T-cell (primary cell): Measurements from ENCODE around the gene DIS3L2. TPM values are rescaled to one million over a fixed set of nuclear protein-coding genes. Genes with fewer than 3 reads are reported as not detected.
A peak's percentile ranks its signal among the peaks of the same experiment; 100 is the strongest.

Experiments used
- ATAC-seq, 4 experiments: fragments of 200-7000 bp in 3 of 4; fragments of 150-1000 bp in 1 of 4; cut with Tn5 transposase; replicated peaks in 1 of 4; 1 replicate in 3 of 4; 2 replicates in 1 of 4; pipeline ENCODE4 v1.10.0; 2021; ENCODE audit warnings: moderate library complexity in 3 of 4, mild to moderate bottlenecking in 2 of 4, moderate number of reproducible peaks in 1 of 4
- CTCF ChIA-PET, 2 donors: fragments of 300-600 bp; sonication (Branson Sonifier 250); formaldehyde crosslinking; loops; one replicate each; lab custom pipeline; 2022; ENCODE audit warnings: antibody characterized with exemption in 2 of 2; lab: Charles Lee
- POLR2A ChIA-PET, 2 donors: fragments of 300-600 bp; sonication (Branson Sonifier 250); formaldehyde crosslinking; loops; one replicate each; lab custom pipeline; 2022; ENCODE audit warnings: antibody characterized with exemption in 2 of 2; lab: Charles Lee
- DNase-seq, 35 experiments: peaks; one replicate each; pipeline versions ENCODE4 v3.0.0 to v3.0.0-alpha.2; 2013 to 2023
- H3K27ac ChIP-seq: one replicate; pipeline ENCODE4 v1.5.1; 2013; ENCODE audit warnings: low read length
- H3K27me3 ChIP-seq, 2 experiments: replicated peaks in 1 of 2; 1 replicate in 1 of 2; 2 replicates in 1 of 2; pipeline versions ENCODE4 v1.6.1 to v1.7.0; 2013; ENCODE audit warnings: low read length in 1 of 2, mixed read lengths in 1 of 2; ENCODE audit not compliant: control insufficient read depth in 2 of 2, insufficient read depth in 2 of 2; ENCODE audit errors: extremely low read depth in 1 of 2
- H3K36me3 ChIP-seq, 2 donors: 1 replicate in 1 of 2; 2 replicates in 1 of 2; pipeline versions ENCODE4 v1.6.1 to v1.7.0; 2013; ENCODE audit warnings: low read length in 1 of 2; ENCODE audit not compliant: control insufficient read depth in 2 of 2, insufficient read depth in 1 of 2; ENCODE audit errors: extremely low read depth in 1 of 2
- H3K4me1 ChIP-seq, 2 experiments: 1 replicate in 1 of 2; 2 replicates in 1 of 2; pipeline versions ENCODE4 v1.6.1 to v1.7.0; 2013; ENCODE audit warnings: low read length in 2 of 2, mixed read lengths in 1 of 2; ENCODE audit not compliant: insufficient read depth in 2 of 2, control insufficient read depth in 1 of 2; ENCODE audit errors: extremely low read depth in 1 of 2
- H3K4me3 ChIP-seq, 2 donors: 1 replicate in 1 of 2; 2 replicates in 1 of 2; pipeline versions ENCODE4 v1.5.1 to v1.7.0; 2013; ENCODE audit warnings: mild to moderate bottlenecking in 2 of 2, low read length in 1 of 2, moderate library complexity in 1 of 2; ENCODE audit not compliant: control insufficient read depth in 1 of 2; ENCODE audit errors: extremely low read depth in 1 of 2
- H3K9me3 ChIP-seq: 2 replicates; pipeline ENCODE4 v1.7.0; 2013
- H3K27ac Mint-ChIP-seq, 2 donors: one replicate each; pipeline ENCODE4 v1.8.0; 2020 to 2021; ENCODE audit warnings: mild to moderate bottlenecking in 2 of 2, mixed read lengths in 2 of 2
- H3K27me3 Mint-ChIP-seq, 2 donors: one replicate each; pipeline ENCODE4 v1.8.0; 2021 to 2022; ENCODE audit warnings: mixed read lengths in 2 of 2
- H3K36me3 Mint-ChIP-seq: one replicate; pipeline ENCODE4 v1.8.0; 2021; ENCODE audit warnings: mixed read lengths
- H3K4me1 Mint-ChIP-seq, 3 donors: one replicate each; pipeline ENCODE4 v1.8.0; 2020 to 2022; ENCODE audit warnings: mixed read lengths in 3 of 3, mild to moderate bottlenecking in 1 of 3
- H3K4me3 Mint-ChIP-seq, 3 donors: one replicate each; pipeline ENCODE4 v1.8.0; 2020 to 2022; ENCODE audit warnings: mild to moderate bottlenecking in 3 of 3, mixed read lengths in 3 of 3, moderate library complexity in 3 of 3
- H3K9me3 Mint-ChIP-seq, 3 donors: one replicate each; pipeline ENCODE4 v1.8.0; 2020 to 2022; ENCODE audit warnings: mixed read lengths in 3 of 3
- WGBS: methylation state at CpG from one replicate; pipeline ENCODE4 v1.1.5; 2013; ENCODE audit warnings: missing lambda C conversion rate; ENCODE audit not compliant: insufficient coverage; 5-methylcytosine and 5-hydroxymethylcytosine counted together
- total RNA-seq, 35 experiments: library from RNA in 6 of 35; stranded (reverse) in 6 of 35; fragments of 120-200 nt in 1 of 35; gene quantifications; one replicate each; pipeline versions ENCODE4 v1.2.1 to v1.2.4 and lab custom pipeline; 2013 to 2026

Gene DIS3L2
- total RNA-seq, 5 donors from 2014 or later (not counting 1 experiment from before 2014, with no cell fraction given): 55.0 to 70.9 (median 61.4) TPM

DNA sequence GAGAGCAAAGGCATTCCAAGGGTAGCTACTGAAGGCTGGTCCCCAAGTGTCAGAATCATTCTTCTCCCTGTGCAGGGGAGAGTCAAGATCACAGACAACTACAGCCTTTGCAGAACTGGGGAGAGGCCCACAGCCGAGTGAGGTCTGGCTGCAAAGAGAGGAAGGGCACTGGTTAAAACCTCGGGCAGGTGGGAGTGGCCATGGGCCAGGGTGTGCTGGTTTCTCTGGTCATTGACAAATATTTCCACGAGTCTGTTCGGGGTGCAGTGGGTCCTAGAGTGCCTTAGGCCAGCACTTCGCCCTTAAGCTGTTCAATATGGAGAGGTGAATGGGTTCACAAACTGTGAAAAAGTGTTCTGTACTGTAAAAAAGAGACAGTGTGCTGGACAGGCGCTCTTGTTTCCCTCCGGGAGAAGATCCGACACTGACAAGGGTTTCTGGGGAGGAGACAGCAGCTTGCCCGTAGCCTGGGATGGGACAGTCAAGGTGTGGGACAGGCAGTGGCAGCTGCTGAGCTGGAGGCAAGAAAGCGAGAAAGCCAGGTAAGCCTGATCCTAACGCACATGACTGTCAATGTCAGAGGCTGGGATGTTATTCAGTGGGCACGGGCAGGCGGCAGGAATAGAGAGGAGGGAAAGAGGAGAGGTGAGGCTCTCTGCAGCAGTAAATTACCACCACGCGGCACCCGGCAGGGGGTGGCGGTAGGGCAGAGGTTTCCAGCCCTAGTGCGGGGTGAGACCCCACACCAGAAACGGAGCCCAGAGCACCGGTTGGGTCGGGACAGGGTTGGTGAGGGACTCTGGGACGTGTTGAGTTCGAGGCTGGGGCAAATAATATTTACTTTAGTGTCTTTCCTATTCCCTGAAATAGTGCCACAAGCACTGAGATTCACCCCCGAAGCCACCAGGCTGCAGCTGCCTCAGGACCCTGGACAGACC, 37.3 kb upstream of the DIS3L2 start:
- Histone ChIP-seq H3K36me3 (peaks cover 0 to 4% of the 10 kb centered on the region in 2 donors), H3K4me1 (peaks cover 2 to 26% of the 10 kb centered on the region in 2 experiments), H3K27ac (no peak overlapping the region), H3K4me3 (no peak overlapping the region), H3K27me3 (peaks cover 0 to 74% of the 10 kb centered on the region in 2 experiments), H3K9me3 (no peaks in the 10 kb centered on the region)
- H3K27me3 Mint-ChIP-seq: peaks cover 40 to 56% of the 10 kb centered on the region in 2 donors
- DNase-seq (no peak), ATAC-seq (no peak)
- H3K4me3 Mint-ChIP-seq: peak overlapping the region in 2 of 3 donors; percentile 39 to 77
- ChIA-PET POLR2A (no interaction called here), CTCF (interaction anchor here (0.5 to 0.6 kb wide), 3 partner anchors 215 to 377 kb away, joined by 3 to 4 read pairs (median 3); no protein-coding TSS in a partner anchor)
- peaks cover 9 to 24% (median 11%) of the 10 kb centered on the region in 3 donors for H3K4me1 Mint-ChIP-seq
- H3K27ac Mint-ChIP-seq: peak overlapping the region in 1 of 2 donors; percentile 57
- 80% methylated on average over 10 of the region's 24 CpGs for WGBS
- no peaks in the 10 kb centered on the region for H3K9me3 Mint-ChIP-seq
- H3K36me3 Mint-ChIP-seq: no peaks in the 10 kb centered on the region

DNA sequence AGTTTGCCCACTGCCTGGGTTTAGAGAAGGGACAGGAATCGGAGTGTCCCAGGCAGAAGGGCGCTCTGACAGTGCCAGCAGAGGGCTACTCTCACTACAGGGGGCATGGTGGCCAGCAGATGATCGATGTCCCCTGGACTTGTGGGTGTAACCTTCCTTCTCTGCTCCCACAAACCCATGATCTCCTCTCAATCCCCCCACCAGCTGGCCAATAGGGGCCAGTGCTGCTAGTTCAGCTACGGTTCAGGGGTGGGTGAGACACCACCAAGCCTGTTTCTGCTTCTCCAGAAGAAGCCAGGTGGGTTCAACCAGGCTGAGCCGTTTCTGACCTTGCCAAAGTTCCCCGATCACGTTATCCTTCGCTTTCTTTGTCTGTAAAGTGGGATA, 36.6 kb upstream of the DIS3L2 start:
- WGBS: no CpG with 5 or more reads among the region's 8 CpGs
- POLR2A ChIA-PET: no interaction called here
- DNase-seq: no peak
- CTCF ChIA-PET: interaction anchor here (0.5 to 1.4 kb wide), 4 partner anchors 98 to 514 kb away, joined by 3 read pairs; no protein-coding TSS in a partner anchor
- H3K27me3 Mint-ChIP-seq: peaks cover 43 to 57% of the 10 kb centered on the region in 2 donors
- ATAC-seq: peak in 2 of 4 experiments; percentile 11 to 15
- Histone ChIP-seq H3K4me1 (peaks cover 2 to 26% of the 10 kb centered on the region in 2 experiments), H3K27ac (no peak overlapping the region), H3K9me3 (no peaks in the 10 kb centered on the region), H3K4me3 (peak overlapping the region in 1 of 2 donors; percentile 67), H3K36me3 (peaks cover 0 to 4% of the 10 kb centered on the region in 2 donors), H3K27me3 (peaks cover 0 to 75% of the 10 kb centered on the region in 2 experiments)
- H3K9me3 Mint-ChIP-seq: no peaks in the 10 kb centered on the region
- no peaks in the 10 kb centered on the region for H3K36me3 Mint-ChIP-seq
- H3K4me3 Mint-ChIP-seq: peak overlapping the region in 2 of 3 donors; percentile 39 to 77
- peaks cover 9 to 24% (median 11%) of the 10 kb centered on the region in 3 donors for H3K4me1 Mint-ChIP-seq
- H3K27ac Mint-ChIP-seq: no peak overlapping the region

DNA sequence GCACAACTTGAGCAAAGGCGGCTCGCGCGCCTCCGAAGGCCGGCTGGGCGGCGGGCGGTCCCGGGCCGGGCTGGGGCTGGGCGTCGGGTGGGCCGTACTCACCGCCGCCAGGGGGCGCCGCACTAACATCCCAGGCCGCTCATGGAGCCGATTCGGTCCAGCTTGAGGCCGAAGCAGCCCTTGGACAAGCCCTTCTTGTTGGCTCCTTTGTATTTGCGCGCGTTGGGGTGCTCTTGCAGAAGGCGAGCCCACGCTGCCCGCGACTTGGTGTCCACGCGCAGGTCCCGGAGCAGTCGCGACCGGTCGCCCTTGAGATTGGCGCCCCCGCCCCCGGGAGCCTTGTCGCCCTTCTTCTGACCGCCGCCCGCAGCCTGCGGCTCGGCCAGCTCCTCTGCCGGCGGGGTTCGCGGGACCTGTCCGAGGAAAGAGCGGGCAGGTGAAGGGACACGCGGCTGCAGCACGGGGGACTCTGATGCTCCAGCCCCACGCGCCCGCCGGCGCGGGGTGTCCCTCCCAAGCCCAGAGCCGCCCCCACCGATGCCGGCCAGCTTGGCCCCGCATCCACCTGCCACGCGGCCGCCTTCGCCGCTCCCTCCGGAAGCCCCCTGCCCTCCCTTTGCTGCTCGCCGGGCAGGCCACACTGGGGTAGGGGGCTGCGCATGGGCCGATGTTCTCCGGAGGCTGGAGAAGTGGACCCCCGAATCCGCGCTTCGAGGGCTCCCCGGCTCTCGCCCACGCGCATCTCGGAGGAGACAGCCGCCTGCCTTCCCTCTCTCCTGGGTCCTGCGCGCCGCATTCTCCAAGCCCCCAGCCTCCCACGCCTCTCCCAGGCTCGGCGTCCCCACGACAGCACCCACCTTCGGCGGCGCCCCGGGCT, 36.0 kb upstream of the DIS3L2 start:
- Histone ChIP-seq H3K9me3 (no peaks in the 10 kb centered on the region), H3K27ac (no peak overlapping the region), H3K4me1 (peaks cover 2 to 26% of the 10 kb centered on the region in 2 experiments), H3K36me3 (peaks cover 0 to 4% of the 10 kb centered on the region in 2 donors), H3K27me3 (peaks cover 0 to 77% of the 10 kb centered on the region in 2 experiments), H3K4me3 (peak overlapping the region; percentile 34 to 67)
- no peaks in the 10 kb centered on the region for H3K9me3 Mint-ChIP-seq
- no peaks in the 10 kb centered on the region for H3K36me3 Mint-ChIP-seq
- peak overlapping the region; percentile 25 to 77 (median 49) for H3K4me3 Mint-ChIP-seq
- H3K4me1 Mint-ChIP-seq: peaks cover 9 to 24% (median 11%) of the 10 kb centered on the region in 3 donors
- WGBS: 2% methylated on average over 96 of the region's 96 CpGs
- DNase-seq (peak; percentile 18 to 83 (median 56)), ATAC-seq (peak; percentile 56 to 66 (median 62))
- ChIA-PET CTCF (interaction anchor here in 1 of 2 donors (0.9 to 1.4 kb wide), 3 partner anchors 98 to 514 kb away, joined by 3 read pairs; no protein-coding TSS in a partner anchor), POLR2A (no interaction called here)
- peaks cover 43 to 57% of the 10 kb centered on the region in 2 donors for H3K27me3 Mint-ChIP-seq
- H3K27ac Mint-ChIP-seq: no peak overlapping the region

DNA sequence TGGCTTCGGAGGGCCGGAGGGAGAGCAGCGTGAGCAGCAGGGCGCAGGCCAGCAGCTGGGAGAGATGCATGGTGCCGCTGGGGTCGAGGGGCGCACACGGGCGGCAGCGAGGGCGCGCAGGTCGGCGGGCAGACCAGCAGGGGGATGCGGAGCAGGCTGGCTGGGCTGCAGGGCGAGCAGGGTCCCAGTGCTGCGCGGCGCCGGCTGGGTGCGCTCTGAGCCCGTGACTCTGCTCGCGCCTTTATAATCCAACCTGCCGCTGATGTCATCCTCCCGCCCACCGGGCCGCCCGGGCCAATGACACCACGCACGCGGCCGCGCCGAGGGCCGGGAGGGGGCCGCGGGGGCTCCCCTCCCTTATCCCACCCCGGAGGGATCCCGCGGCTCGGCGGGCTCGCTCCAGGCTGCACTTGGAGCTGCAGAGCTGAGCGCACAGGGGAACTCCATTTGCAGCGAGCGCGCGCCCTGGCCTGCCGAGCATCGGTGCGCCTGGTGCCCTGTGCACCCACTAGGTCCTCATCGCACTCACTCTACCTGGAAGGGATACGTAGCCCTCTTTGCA, 35.3 kb upstream of the DIS3L2 start, which contains the start of gene NPPC:
Gene NPPC, minus strand, starts transcription at position 217 of the 562 bp plus-strand sequence. Its CDS starts 147 bp downstream, at position 70.
- H3K4me3 Mint-ChIP-seq: peak within 1 kb of the TSS; percentile 49 to 77 (median 63)
- no peak within 1 kb of the TSS for H3K27ac Mint-ChIP-seq
- peaks cover 43 to 62% of the 10 kb centered on the region in 2 donors for H3K27me3 Mint-ChIP-seq
- peaks cover 0 to 79% of the 10 kb centered on the region in 2 experiments for H3K27me3 ChIP-seq
- peak in 28 of 35 experiments; percentile 8 to 62 (median 32) for DNase-seq
- H3K9me3 Mint-ChIP-seq: no peaks in the 10 kb centered on the region
- under 1% methylated on average over 52 of the region's 54 CpGs for WGBS
- ATAC-seq: peak; percentile 67 to 85 (median 73)
- CTCF ChIA-PET: interaction anchor here in 1 of 2 donors (0.6 to 1.4 kb wide), 5 partner anchors 31 to 534 kb away, joined by 3 to 12 read pairs (median 4); no protein-coding TSS in a partner anchor
- POLR2A ChIA-PET: no interaction called here
- peak within 1 kb of the TSS; percentile 34 to 67 for H3K4me3 ChIP-seq
- H3K36me3 Mint-ChIP-seq: no peaks in the 10 kb centered on the region
- H3K27ac ChIP-seq: no peak within 1 kb of the TSS
- H3K36me3 ChIP-seq: peaks cover 0 to 4% of the 10 kb centered on the region in 2 donors
- H3K4me1 Mint-ChIP-seq: peaks cover 9 to 24% (median 11%) of the 10 kb centered on the region in 3 donors
- no peaks in the 10 kb centered on the region for H3K9me3 ChIP-seq
- H3K4me1 ChIP-seq: peaks cover 2 to 26% of the 10 kb centered on the region in 2 experiments

DNA sequence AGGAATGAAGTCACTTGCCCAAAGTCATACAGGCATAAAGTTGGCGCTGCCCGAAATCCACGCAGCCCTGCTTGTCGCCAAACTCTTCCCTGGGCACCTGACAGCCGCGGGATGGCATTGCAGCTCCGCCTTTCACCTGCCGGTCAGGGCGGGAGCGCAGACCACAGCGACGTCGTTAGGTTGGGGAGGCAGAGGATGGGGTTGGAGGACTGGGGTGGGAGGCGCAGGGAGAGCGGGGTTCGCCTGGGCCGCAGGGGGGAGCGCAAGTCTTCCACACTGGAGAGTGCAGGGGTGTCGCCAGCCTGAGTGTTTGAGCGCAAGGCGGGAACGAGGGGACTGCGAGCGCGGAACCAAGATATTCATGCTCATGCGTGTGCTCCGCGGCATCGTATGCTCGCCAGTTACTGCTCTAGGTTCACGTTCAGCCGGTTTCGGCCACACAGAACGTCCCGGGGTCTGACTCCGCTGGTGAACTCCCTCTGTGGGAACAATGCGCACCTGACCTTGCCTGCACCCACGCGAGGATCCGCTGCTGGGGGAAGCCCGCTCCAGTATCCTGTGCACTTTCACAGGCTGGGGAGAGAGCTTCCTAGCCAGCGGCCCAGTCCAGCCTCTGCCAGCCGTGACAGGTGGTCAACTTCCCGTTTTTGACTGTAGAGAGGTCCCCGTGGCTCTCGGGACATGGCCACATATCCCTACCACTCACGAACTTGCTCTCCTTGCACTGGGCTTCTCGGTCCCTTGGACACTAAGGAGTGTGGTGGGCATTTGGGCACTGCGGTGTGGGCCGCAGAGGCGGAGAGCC, 34.5 kb upstream of the DIS3L2 start:
- 8% methylated on average over 47 of the region's 51 CpGs for WGBS

More for the DNA sequence above, 34.5 kb upstream of the DIS3L2 start:
- Histone ChIP-seq H3K27ac (no peak overlapping the region), H3K9me3 (no peaks in the 10 kb centered on the region), H3K36me3 (peaks cover 0 to 4% of the 10 kb centered on the region in 2 donors), H3K4me3 (peak overlapping the region; percentile 6 to 67), H3K4me1 (peaks cover 2 to 26% of the 10 kb centered on the region in 2 experiments), H3K27me3 (peaks cover 0 to 81% of the 10 kb centered on the region in 2 experiments)
- peak overlapping the region in 1 of 2 donors; percentile 34 for H3K27ac Mint-ChIP-seq
- H3K9me3 Mint-ChIP-seq: no peaks in the 10 kb centered on the region
- POLR2A ChIA-PET: no interaction called here
- H3K36me3 Mint-ChIP-seq: no peaks in the 10 kb centered on the region
- H3K27me3 Mint-ChIP-seq: peaks cover 43 to 62% of the 10 kb centered on the region in 2 donors
- H3K4me3 Mint-ChIP-seq: peak overlapping the region; percentile 49 to 77 (median 63)
- DNase-seq: peak in 4 of 35 experiments; percentile 3 to 25 (median 20)
- CTCF ChIA-PET: interaction anchor here in 1 of 2 donors (0.6 to 0.7 kb wide), 4 partner anchors 32 to 533 kb away, joined by 4 to 12 read pairs (median 5); no protein-coding TSS in a partner anchor
- ATAC-seq: peak; percentile 17 to 32 (median 26)
- H3K4me1 Mint-ChIP-seq: peaks cover 9 to 24% (median 11%) of the 10 kb centered on the region in 3 donors
